ENCODE measurements around the gene SERGEF.

The SERGEF gene

GRCh38 chr11:17859552-17859951 lies 153.3 kb downstream of the SERGEF start:
- DNase-seq (ENCODE audit: low read depth): no peak

GRCh38 chr11:17855531-17856290 lies 157.1 kb downstream of the SERGEF start:
- DNase-seq (ENCODE audit: low read depth): no peak

- no peak for DNase-seq (ENCODE audit: low read depth)
Observed at GRCh38 chr11:17853280-17853679, 159.6 kb downstream of the SERGEF start.

- DNase-seq (ENCODE audit: low read depth): no peak
Observed at GRCh38 chr11:17852246-17852645, 160.6 kb downstream of the SERGEF start.

- DNase-seq (ENCODE audit: low read depth): no peak
Observed at GRCh38 chr11:17851697-17852096, 161.2 kb downstream of the SERGEF start.

GRCh38 chr11:17850336-17850735 lies 162.5 kb downstream of the SERGEF start:
- no peak for DNase-seq (ENCODE audit: low read depth)

GRCh38 chr11:17848715-17849114 lies 164.1 kb downstream of the SERGEF start:
- DNase-seq (ENCODE audit: low read depth): no peak

- no peak for DNase-seq (ENCODE audit: low read depth)
Observed at GRCh38 chr11:17846852-17847453, 165.9 kb downstream of the SERGEF start.

GRCh38 chr11:17845431-17845881 lies 167.4 kb downstream of the SERGEF start:
- DNase-seq (ENCODE audit: low read depth): peak; percentile 29

GRCh38 chr11:17840101-17840548 lies 172.7 kb downstream of the SERGEF start:
- DNase-seq (ENCODE audit: low read depth): no peak

GRCh38 chr11:17839450-17839849 lies 173.4 kb downstream of the SERGEF start:
- no peak for DNase-seq (ENCODE audit: low read depth)

- DNase-seq (ENCODE audit: low read depth): no peak
Observed at GRCh38 chr11:17838102-17838501, 174.7 kb downstream of the SERGEF start.

GRCh38 chr11:17831883-17832282 lies 181.0 kb downstream of the SERGEF start:
- DNase-seq (ENCODE audit: low read depth): no peak

GRCh38 chr11:17831228-17831627 lies 181.6 kb downstream of the SERGEF start:
- no peak for DNase-seq (ENCODE audit: low read depth)

GRCh38 chr11:17828311-17828751 lies 184.5 kb downstream of the SERGEF start:
- peak; percentile 56 for DNase-seq (ENCODE audit: low read depth)

GRCh38 chr11:17827006-17827405 lies 185.8 kb downstream of the SERGEF start:
- no peak for DNase-seq (ENCODE audit: low read depth)

- DNase-seq (ENCODE audit: low read depth): no peak
Observed at GRCh38 chr11:17822401-17822781, 190.5 kb downstream of the SERGEF start.

- DNase-seq (ENCODE audit: low read depth): peak; percentile 49
Observed at GRCh38 chr11:17821648-17822400, 191.0 kb downstream of the SERGEF start.

- DNase-seq (ENCODE audit: low read depth): no peak
Observed at GRCh38 chr11:17816232-17816931, 196.5 kb downstream of the SERGEF start.

- DNase-seq (ENCODE audit: low read depth): no peak
Observed at GRCh38 chr11:17814546-17814945, 198.3 kb downstream of the SERGEF start.

- no peak for DNase-seq (ENCODE audit: low read depth)
Observed at GRCh38 chr11:17813391-17814059, 199.3 kb downstream of the SERGEF start.

GRCh38 chr11:17812865-17813187 lies 200.0 kb downstream of the SERGEF start:
- no peak for DNase-seq (ENCODE audit: low read depth)

Data from GM04504 (cell line).